Spleen (tissue), 11 donors: ENCODE data around the gene MGA. TPM values are rescaled to one million over a fixed set of nuclear protein-coding genes. Genes with fewer than 3 reads are reported as not detected.

ENCODE experiments used
- DNase-seq: peaks from one replicate; pipeline ENCODE4 v3.0.0-alpha.2; 2020
- H3K27ac ChIP-seq, 8 donors: fragments of 200-600 bp; sonication (generic) in 7 of 8; 1 replicate in 4 of 8; 2 replicates in 4 of 8; pipeline versions ENCODE4 v1.5.0 to v1.8.0; 2016 to 2021; ENCODE audit warnings: inconsistent platforms in 4 of 8, mild to moderate bottlenecking in 4 of 8, moderate library complexity in 1 of 8
- H3K27me3 ChIP-seq, 7 donors: fragments of 200-600 bp; sonication (generic) in 6 of 7; replicated peaks in 1 of 7; 1 replicate in 4 of 7; 2 replicates in 3 of 7; pipeline versions ENCODE4 v1.5.0 to v1.8.0; 2016 to 2021; ENCODE audit warnings: inconsistent platforms in 3 of 7, mild to moderate bottlenecking in 1 of 7
- H3K36me3 ChIP-seq, 6 donors: fragments of 200-600 bp; sonication (generic) in 5 of 6; 1 replicate in 4 of 6; 2 replicates in 2 of 6; pipeline versions ENCODE4 v1.5.0 to v1.8.0; 2016 to 2021; ENCODE audit warnings: inconsistent platforms in 2 of 6
- H3K4me1 ChIP-seq, 6 donors: fragments of 200-600 bp; sonication (generic) in 5 of 6; 1 replicate in 3 of 6; 2 replicates in 3 of 6; pipeline versions ENCODE4 v1.5.0 to v1.8.0; 2016 to 2021; ENCODE audit warnings: inconsistent platforms in 3 of 6
- H3K4me3 ChIP-seq, 8 donors: fragments of 200-600 bp; sonication (generic) in 7 of 8; 1 replicate in 4 of 8; 2 replicates in 4 of 8; pipeline versions ENCODE4 v1.5.0 to v1.8.0; 2016 to 2021; ENCODE audit warnings: inconsistent platforms in 4 of 8, mild to moderate bottlenecking in 4 of 8, moderate library complexity in 2 of 8
- H3K9me3 ChIP-seq, 8 donors: fragments of 200-600 bp; sonication (generic) in 7 of 8; 1 replicate in 4 of 8; 2 replicates in 4 of 8; pipeline versions ENCODE4 v1.5.0 to v1.8.0; 2016 to 2021; ENCODE audit warnings: inconsistent platforms in 4 of 8
- CTCF ChIP-seq, 11 experiments: fragments of 200-600 bp in 7 of 11; fragments of 450-650 bp in 4 of 11; sonication (generic) in 4 of 11; IDR thresholded peaks in 8 of 11; conservative IDR thresholded peaks in 3 of 11; 1 replicate in 7 of 11; 2 replicates in 4 of 11; pipeline versions ENCODE4 v1.4.0 to v1.8.0; 2016 to 2021; ENCODE audit warnings: antibody characterized with exemption in 11 of 11, inconsistent platforms in 4 of 11, mild to moderate bottlenecking in 1 of 11
- POLR2A ChIP-seq, 3 donors: fragments of 450-650 bp; IDR thresholded peaks; one replicate each; pipeline ENCODE4 v1.5.1; 2017; ENCODE audit warnings: antibody characterized with exemption in 3 of 3, mild to moderate bottlenecking in 1 of 3
- POLR2AphosphoS5 ChIP-seq, 3 donors: sonication (generic); formaldehyde crosslinking; IDR thresholded peaks; one replicate each; pipeline ENCODE4 v1.5.1; 2017; ENCODE audit warnings: antibody characterized with exemption in 3 of 3
- WGBS, 5 donors: extraction: QIAGEN DNeasy Blood & Tissue Kit in 3 of 5; methylation state at CpG; one replicate each; pipeline versions ENCODE4 v1.1.5 to v1.1.7; 2013 to 2018; 5-methylcytosine and 5-hydroxymethylcytosine counted together
- intact Hi-C: fragments of 100-400 bp; cut with DNase I; formaldehyde crosslinking; loops from one replicate; pipeline ENCODE4 v1.15.0; 2023; ENCODE audit warnings: low total_unique reads
- polyA plus RNA-seq, 3 donors: library from polyadenylated mRNA; stranded (reverse); fragments of 200-250 nt; gene quantifications; one replicate each; pipeline ENCODE4 v1.2.1, GENCODE V29; 2013
- total RNA-seq, 7 donors: library from RNA; depleted of rRNA in 3 of 7; stranded (reverse); fragments of >200 nt in 3 of 7; fragmentation: NEBNext Ultra II Directional in 4 of 7; extraction: Animal tissue kit (Norgen Biotek cat#: 25700) in 4 of 7; gene quantifications; one replicate each; pipeline versions ENCODE4 v1.1.0 to v1.2.1, GENCODE V29; 2016 to 2021
- donor health status: healthy with polysubstance abuse.
- donor health status: DM: no; HTN: no; CAD: no; lungs with moderate emphysema.
- donor health status: DM: no; HTN: no; CAD: no.
- donor health status: Bipolar disorder and iron deficiency.
- donor health status: healthy.
- donor health status: DM: no; HTN: no; CAD: no.
- donor health status: DM: yes; HTN: yes; CAD: no.

The MGA gene
- total and polyA plus RNA-seq, 10 donors: 2.7 to 67.7 (median 51.7) TPM

DNA sequence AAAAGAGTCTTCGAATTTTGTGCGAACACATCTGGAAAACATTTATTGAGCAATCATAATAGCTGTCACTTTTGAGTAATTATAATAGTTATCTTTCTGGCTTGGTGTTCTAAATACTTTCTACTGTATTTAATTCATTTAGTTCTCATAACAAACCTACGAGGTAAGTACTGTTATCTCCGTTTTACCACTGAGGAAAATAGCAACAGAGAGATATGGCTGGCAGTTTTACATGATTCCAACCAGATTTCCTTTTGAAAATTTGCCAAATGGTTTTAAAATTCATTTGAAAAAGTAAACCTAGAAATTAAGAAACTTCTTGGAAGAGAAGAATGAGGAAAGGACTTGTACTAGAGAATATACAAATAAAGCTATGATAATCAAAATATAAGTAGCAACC is 37.3 kb upstream of the MGA start:
- no peak for DNase-seq
- H3K4me1 ChIP-seq: peaks cover 0 to 24% (median 9%) of the 10 kb centered on the region in 6 donors
- peaks cover 0 to 10% (median 0%) of the 10 kb centered on the region in 7 donors for H3K27me3 ChIP-seq
- H3K4me3 ChIP-seq: no peak overlapping the region
- intact Hi-C loops: no loop called here
- H3K36me3 ChIP-seq: no peaks in the 10 kb centered on the region
- H3K27ac ChIP-seq: no peak overlapping the region
- no peak for TF ChIP-seq POLR2A (IDR thresholded peaks at IDR 0.05)
- no peak for TF ChIP-seq POLR2AphosphoS5 (IDR thresholded peaks at IDR 0.05)
- no peak for TF ChIP-seq CTCF (IDR thresholded peaks at IDR 0.05 in 8 of 11, conservative IDR thresholded peaks at IDR 0.05 in 3 of 11)
- WGBS, 5 donors: 83 to 91% (median 85%) methylated on average over 4 of the region's 4 CpGs
- peaks cover 0 to 10% (median 8%) of the 10 kb centered on the region in 8 donors for H3K9me3 ChIP-seq

- no peak for TF ChIP-seq POLR2A (IDR thresholded peaks at IDR 0.05)
- no peak for TF ChIP-seq POLR2AphosphoS5 (IDR thresholded peaks at IDR 0.05)
- no peak for TF ChIP-seq CTCF (IDR thresholded peaks at IDR 0.05 in 8 of 11, conservative IDR thresholded peaks at IDR 0.05 in 3 of 11)
- Histone ChIP-seq H3K36me3 (no peaks in the 10 kb centered on the region), H3K4me1 (peaks cover 0 to 17% (median 0%) of the 10 kb centered on the region in 6 donors), H3K9me3 (no peaks in the 10 kb centered on the region), H3K27ac (no peak overlapping the region), H3K27me3 (no peaks in the 10 kb centered on the region), H3K4me3 (no peak overlapping the region)
- intact Hi-C loops: no loop called here
- DNase-seq: no peak
- 89 to 100% (median 100%) methylated on average over 1 of the region's 1 CpG for WGBS, 5 donors
Observed at GRCh38 chr15:41627203-41627602, 33.0 kb upstream of the MGA start.

DNA sequence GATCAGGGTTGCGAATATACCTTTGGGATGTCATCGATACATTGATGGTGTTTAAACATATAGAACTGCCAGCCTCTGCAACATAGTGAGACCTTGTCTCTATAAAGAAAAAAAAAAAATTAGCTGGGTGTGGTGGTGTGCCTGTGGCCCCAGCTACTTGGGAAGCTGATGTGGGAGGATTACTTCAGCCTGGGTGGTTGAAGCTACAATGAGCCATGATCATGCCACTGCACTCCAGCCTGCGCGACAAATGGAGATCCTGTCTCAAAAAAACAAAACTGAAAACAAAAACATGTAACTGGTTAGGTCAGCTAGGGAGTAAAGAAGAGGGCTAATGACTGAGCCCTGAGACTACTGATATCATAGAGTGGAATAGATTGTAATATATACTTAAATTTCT is 30.7 kb upstream of the MGA start:
- Histone ChIP-seq H3K36me3 (no peaks in the 10 kb centered on the region), H3K4me3 (no peak overlapping the region), H3K9me3 (no peaks in the 10 kb centered on the region), H3K4me1 (peaks cover 0 to 24% (median 9%) of the 10 kb centered on the region in 6 donors), H3K27ac (no peak overlapping the region), H3K27me3 (no peaks in the 10 kb centered on the region)
- no peak for TF ChIP-seq POLR2A (IDR thresholded peaks at IDR 0.05)
- no peak for TF ChIP-seq CTCF (IDR thresholded peaks at IDR 0.05 in 8 of 11, conservative IDR thresholded peaks at IDR 0.05 in 3 of 11)
- intact Hi-C loops: no loop called here
- WGBS, 5 donors: 89 to 95% (median 92%) methylated on average over 4 of the region's 4 CpGs
- DNase-seq: no peak

GRCh38 chr15:41629883-41630282 is 30.3 kb upstream of the MGA start:
- TF ChIP-seq POLR2A (IDR thresholded peaks at IDR 0.05) (no peak), POLR2AphosphoS5 (IDR thresholded peaks at IDR 0.05) (no peak), CTCF (IDR thresholded peaks at IDR 0.05 in 8 of 11, conservative IDR thresholded peaks at IDR 0.05 in 3 of 11) (no peak)
- intact Hi-C loops: no loop called here
- H3K27ac ChIP-seq: no peak overlapping the region
- peaks cover 0 to 27% (median 11%) of the 10 kb centered on the region in 6 donors for H3K4me1 ChIP-seq
- H3K4me3 ChIP-seq: no peak overlapping the region
- H3K36me3 ChIP-seq: no peaks in the 10 kb centered on the region
- no peak for DNase-seq
- H3K27me3 ChIP-seq: no peaks in the 10 kb centered on the region
- H3K9me3 ChIP-seq: no peaks in the 10 kb centered on the region
- 85 to 96% (median 91%) methylated on average over 5 of the region's 5 CpGs for WGBS, 5 donors
